Vagina (tissue), 2 donors: ENCODE results near the gene SLC39A11.

Experiments used
- POLR2A ChIP-seq, 2 donors: fragments of 450-650 bp; IDR thresholded peaks; one replicate each; pipeline ENCODE4 v1.6.1; 2017; ENCODE audit warnings: antibody characterized with exemption in 2 of 2, mild to moderate bottlenecking in 2 of 2, moderate library complexity in 2 of 2
- TF ChIP-seq, protein P1 (sequence below), 3 experiments: fragments of 450-650 bp in 2 of 3; fragments of 200-600 bp in 1 of 3; sonication (generic) in 1 of 3; IDR thresholded peaks; one replicate each; pipeline ENCODE4 v1.5.1; 2017 to 2019; ENCODE audit warnings: antibody characterized with exemption in 3 of 3, mild to moderate bottlenecking in 2 of 3, moderate library complexity in 2 of 3

GRCh38 chr17:72602517-72603419 lies 489.7 kb downstream of the SLC39A11 start:
- TF ChIP-seq, protein P1, sequence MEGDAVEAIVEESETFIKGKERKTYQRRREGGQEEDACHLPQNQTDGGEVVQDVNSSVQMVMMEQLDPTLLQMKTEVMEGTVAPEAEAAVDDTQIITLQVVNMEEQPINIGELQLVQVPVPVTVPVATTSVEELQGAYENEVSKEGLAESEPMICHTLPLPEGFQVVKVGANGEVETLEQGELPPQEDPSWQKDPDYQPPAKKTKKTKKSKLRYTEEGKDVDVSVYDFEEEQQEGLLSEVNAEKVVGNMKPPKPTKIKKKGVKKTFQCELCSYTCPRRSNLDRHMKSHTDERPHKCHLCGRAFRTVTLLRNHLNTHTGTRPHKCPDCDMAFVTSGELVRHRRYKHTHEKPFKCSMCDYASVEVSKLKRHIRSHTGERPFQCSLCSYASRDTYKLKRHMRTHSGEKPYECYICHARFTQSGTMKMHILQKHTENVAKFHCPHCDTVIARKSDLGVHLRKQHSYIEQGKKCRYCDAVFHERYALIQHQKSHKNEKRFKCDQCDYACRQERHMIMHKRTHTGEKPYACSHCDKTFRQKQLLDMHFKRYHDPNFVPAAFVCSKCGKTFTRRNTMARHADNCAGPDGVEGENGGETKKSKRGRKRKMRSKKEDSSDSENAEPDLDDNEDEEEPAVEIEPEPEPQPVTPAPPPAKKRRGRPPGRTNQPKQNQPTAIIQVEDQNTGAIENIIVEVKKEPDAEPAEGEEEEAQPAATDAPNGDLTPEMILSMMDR (IDR thresholded peaks at IDR 0.05) = no peak
- no peak for TF ChIP-seq POLR2A (IDR thresholded peaks at IDR 0.05)
